Smooth muscle cell (in vitro differentiated cells): ENCODE results near the gene WNT7A. TPM values are rescaled to one million over a fixed set of nuclear protein-coding genes. Genes with fewer than 3 reads are reported as not detected.

Experiments used
- DNase-seq: peaks from one replicate; lab custom pipeline; 2025; ENCODE audit not compliant: unreplicated experiment; lab: John Stamatoyannopoulos, UW
- H2AFZ ChIP-seq: fragments of 200-600 bp; sonication (generic); 2 replicates; pipeline ENCODE4 v1.6.0; 2016; ENCODE audit warnings: antibody characterized with exemption, low read depth, mild to moderate bottlenecking
- H3F3A ChIP-seq: fragments of 200-600 bp; sonication (generic); 2 replicates; pipeline ENCODE4 v1.6.0; 2017; ENCODE audit warnings: antibody characterized with exemption, low read depth
- H3K27ac ChIP-seq: fragments of 200-600 bp; sonication (generic); 2 replicates; pipeline ENCODE4 v1.5.1; 2016; ENCODE audit warnings: low read depth, mild to moderate bottlenecking
- H3K27me3 ChIP-seq: fragments of 200-600 bp; sonication (generic); 2 replicates; pipeline ENCODE4 v1.6.1; 2016; ENCODE audit warnings: low read depth, mild to moderate bottlenecking
- H3K36me3 ChIP-seq: fragments of 200-600 bp; sonication (generic); 2 replicates; pipeline ENCODE4 v1.5.1; 2016; ENCODE audit warnings: low read depth
- H3K4me1 ChIP-seq: fragments of 200-600 bp; sonication (generic); 2 replicates; pipeline ENCODE4 v1.5.1; 2016; ENCODE audit warnings: low read depth
- H3K4me2 ChIP-seq: fragments of 200-600 bp; sonication (generic); 2 replicates; pipeline ENCODE4 v1.6.0; 2016; ENCODE audit warnings: mild to moderate bottlenecking
- H3K4me3 ChIP-seq: fragments of 200-600 bp; sonication (generic); 2 replicates; pipeline ENCODE4 v1.5.1; 2016; ENCODE audit warnings: mild to moderate bottlenecking
- H3K79me2 ChIP-seq: fragments of 200-600 bp; sonication (generic); 2 replicates; pipeline ENCODE4 v1.6.0; 2016; ENCODE audit warnings: low read depth, mild to moderate bottlenecking
- H3K9ac ChIP-seq: fragments of 200-600 bp; sonication (generic); 2 replicates; pipeline ENCODE4 v1.6.0; 2016; ENCODE audit warnings: low read depth
- H3K9me3 ChIP-seq: fragments of 200-600 bp; sonication (generic); replicated peaks from 2 replicates; pipeline ENCODE4 v1.5.1; 2016; ENCODE audit warnings: low read depth
- H4K20me1 ChIP-seq: fragments of 200-600 bp; sonication (generic); 2 replicates; pipeline ENCODE4 v1.6.0; 2016; ENCODE audit warnings: low read depth
- CTCF ChIP-seq: fragments of 200-600 bp; sonication (generic); IDR thresholded peaks from 2 replicates; pipeline ENCODE4 v1.5.1; 2017; ENCODE audit warnings: borderline replicate concordance, mild to moderate bottlenecking, antibody characterized with exemption; ENCODE audit not compliant: insufficient read depth, poor library complexity, severe bottlenecking
- WGBS: methylation state at CpG from one replicate; pipeline ENCODE4 v1.1.7; 2016; ENCODE audit warnings: low lambda C conversion rate; 5-methylcytosine and 5-hydroxymethylcytosine counted together
- polyA plus RNA-seq: library from polyadenylated mRNA; unstranded; fragments of >200 nt; fragmentation: Nextera tagmentation; extraction: Ambion mirVana; gene quantifications from 2 replicates; pipeline ENCODE4 v1.2.1, GENCODE V29; 2016
- total RNA-seq: library from RNA; depleted of rRNA; stranded (reverse); fragments of >200 nt; gene quantifications from 2 replicates; pipeline ENCODE4 v1.2.3, GENCODE V29; 2014

The WNT7A gene
- total and polyA plus RNA-seq, 2 experiments from 2014 or later = 0.18 to 0.24 TPM

GRCh38 chr3:13796701-13797460, 83.0 kb downstream of the WNT7A start:
- H2AFZ ChIP-seq = no peak overlapping the region
- no peak for DNase-seq
- no peaks in the 10 kb centered on the region for H3K4me1 ChIP-seq
- H4K20me1 ChIP-seq = no peaks in the 10 kb centered on the region
- WGBS = 91% methylated on average over 15 of the region's 15 CpGs
- H3K9ac ChIP-seq = no peak overlapping the region
- no peak overlapping the region for H3K27ac ChIP-seq
- H3F3A ChIP-seq = no peaks in the 10 kb centered on the region
- no peaks in the 10 kb centered on the region for H3K27me3 ChIP-seq
- no peaks in the 10 kb centered on the region for H3K79me2 ChIP-seq
- no peak overlapping the region for H3K4me2 ChIP-seq
- no peak overlapping the region for H3K4me3 ChIP-seq
- no peaks in the 10 kb centered on the region for H3K9me3 ChIP-seq
- H3K36me3 ChIP-seq = no peaks in the 10 kb centered on the region
- no peak for TF ChIP-seq CTCF

DNA sequence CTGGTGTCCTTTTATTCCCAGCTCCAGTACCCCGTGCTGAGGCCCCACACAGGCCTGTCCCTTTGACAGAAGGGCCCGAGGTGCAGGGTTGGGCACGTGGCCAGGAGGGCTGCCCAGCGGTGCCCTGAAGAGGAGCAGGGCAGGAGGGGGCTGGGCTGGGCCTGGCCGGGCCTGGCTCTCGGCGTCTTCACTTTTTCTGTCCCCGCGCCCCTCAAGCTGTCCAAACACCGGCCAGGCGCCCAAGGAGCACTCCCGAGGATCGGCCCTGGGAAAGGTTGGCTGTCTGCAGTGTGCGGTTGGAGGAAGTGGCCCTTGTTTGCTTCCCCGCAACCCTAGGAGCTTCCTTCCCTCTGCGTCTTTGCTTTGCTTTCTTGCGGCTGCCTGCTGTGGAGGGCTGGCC, 84.1 kb downstream of the WNT7A start:
- no peak overlapping the region for H2AFZ ChIP-seq
- H3K4me3 ChIP-seq = no peak overlapping the region
- no peaks in the 10 kb centered on the region for H3K27me3 ChIP-seq
- H3K79me2 ChIP-seq = no peaks in the 10 kb centered on the region
- H3F3A ChIP-seq = no peaks in the 10 kb centered on the region
- no peak for DNase-seq
- H3K36me3 ChIP-seq = no peaks in the 10 kb centered on the region
- TF ChIP-seq CTCF = no peak
- no peaks in the 10 kb centered on the region for H3K4me1 ChIP-seq
- H3K4me2 ChIP-seq = no peak overlapping the region
- H4K20me1 ChIP-seq = no peaks in the 10 kb centered on the region
- H3K9ac ChIP-seq = no peak overlapping the region
- H3K9me3 ChIP-seq = no peaks in the 10 kb centered on the region
- 94% methylated on average over 17 of the region's 17 CpGs for WGBS
- no peak overlapping the region for H3K27ac ChIP-seq

GRCh38 chr3:13794322-13794721, 85.5 kb downstream of the WNT7A start:
- Histone ChIP-seq H3K9me3 (no peaks in the 10 kb centered on the region), H3F3A (no peaks in the 10 kb centered on the region), H2AFZ (no peak overlapping the region), H3K4me2 (no peak overlapping the region), H3K27ac (no peak overlapping the region), H3K36me3 (no peaks in the 10 kb centered on the region), H3K4me1 (no peaks in the 10 kb centered on the region), H3K4me3 (no peak overlapping the region), H3K27me3 (no peaks in the 10 kb centered on the region), H4K20me1 (no peaks in the 10 kb centered on the region), H3K79me2 (no peaks in the 10 kb centered on the region), H3K9ac (no peak overlapping the region)
- no peak for DNase-seq
- 84% methylated on average over 9 of the region's 9 CpGs for WGBS
- TF ChIP-seq CTCF = no peak

DNA sequence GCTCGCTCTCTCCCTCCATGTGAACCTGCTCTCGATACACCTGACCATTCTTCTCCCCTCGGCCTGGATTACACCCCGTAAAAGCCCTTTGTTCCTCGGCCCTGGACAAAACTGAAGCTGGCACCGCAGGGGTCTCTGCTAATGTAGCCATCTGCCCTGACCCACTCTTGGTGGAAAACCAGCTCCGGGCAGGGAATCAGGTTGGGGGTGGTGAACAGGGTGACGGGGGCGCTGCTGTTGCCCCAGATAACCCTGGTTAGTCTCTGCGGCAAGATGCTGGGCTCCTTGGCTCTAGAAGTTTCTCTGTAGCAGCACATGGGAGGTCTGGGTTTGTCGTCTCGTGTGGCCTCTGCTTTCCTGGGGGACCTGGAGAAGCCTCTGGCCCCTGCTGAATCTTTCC, 86.4 kb downstream of the WNT7A start:
- Histone ChIP-seq H4K20me1 (no peaks in the 10 kb centered on the region), H3K27ac (no peak overlapping the region), H3K79me2 (no peaks in the 10 kb centered on the region), H3K4me1 (no peaks in the 10 kb centered on the region), H3F3A (no peaks in the 10 kb centered on the region), H3K9ac (no peak overlapping the region), H3K4me3 (no peak overlapping the region), H3K27me3 (no peaks in the 10 kb centered on the region), H3K9me3 (no peaks in the 10 kb centered on the region), H3K4me2 (no peak overlapping the region), H3K36me3 (no peaks in the 10 kb centered on the region), H2AFZ (no peak overlapping the region)
- 83% methylated on average over 12 of the region's 12 CpGs for WGBS
- no peak for DNase-seq
- TF ChIP-seq CTCF = no peak
